Calu3 (cell line): ENCODE measurements around the gene OTOG. TPM values are rescaled to one million over a fixed set of nuclear protein-coding genes. Genes with fewer than 3 reads are reported as not detected.

Experiments
- BruUV-seq: library from RNA; stranded (reverse); fragments of 400-500 nt; replicated peaks from 2 replicates; lab custom pipeline; 2021; lab: Mats Ljungman, UMichigan
- CTCF ChIA-PET: fragments of 300-600 bp; sonication (Branson Sonifier 250); formaldehyde crosslinking; loops from one replicate; lab custom pipeline; 2022; ENCODE audit warnings: antibody characterized with exemption; lab: Charles Lee
- DNase-seq: peaks from one replicate; pipeline ENCODE4 v3.0.0; 2022
- H3K27ac Mint-ChIP-seq: one replicate; pipeline ENCODE4 v1.8.0; 2022; ENCODE audit warnings: mixed read lengths; ENCODE audit not compliant: unreplicated experiment
- H3K27me3 Mint-ChIP-seq: one replicate; pipeline ENCODE4 v1.8.0; 2022; ENCODE audit warnings: mixed read lengths; ENCODE audit not compliant: unreplicated experiment
- H3K36me3 Mint-ChIP-seq: one replicate; pipeline ENCODE4 v1.8.0; 2022; ENCODE audit warnings: mild to moderate bottlenecking, moderate library complexity, mixed read lengths; ENCODE audit not compliant: insufficient read depth, unreplicated experiment
- H3K4me1 Mint-ChIP-seq: one replicate; pipeline ENCODE4 v1.8.0; 2022; ENCODE audit warnings: mild to moderate bottlenecking, low read depth, mixed read lengths; ENCODE audit not compliant: unreplicated experiment
- H3K4me3 Mint-ChIP-seq: one replicate; pipeline ENCODE4 v1.8.0; 2022; ENCODE audit warnings: mild to moderate bottlenecking, low read depth, moderate library complexity, mixed read lengths; ENCODE audit not compliant: unreplicated experiment
- H3K9me3 Mint-ChIP-seq: one replicate; pipeline ENCODE4 v1.8.0; 2022; ENCODE audit warnings: low read depth, mixed read lengths; ENCODE audit not compliant: unreplicated experiment
- intact Hi-C: fragments of 100-400 bp; cut with micrococcal nuclease; formaldehyde crosslinking; loops from one replicate; pipeline ENCODE4 v1.10.0; 2022; ENCODE audit not compliant: unreplicated experiment
- total RNA-seq: library from RNA; stranded (reverse); gene quantifications from 2 replicates; pipeline ENCODE4 v1.2.3, GENCODE V29; 2022
- TF ChIP-seq, protein P1 (sequence below): fragments of 200-600 bp; IDR thresholded peaks from one replicate; pipeline ENCODE4 v1.8.0; 2022; ENCODE audit warnings: antibody characterized with exemption; ENCODE audit not compliant: unreplicated experiment

Gene OTOG
- total RNA-seq, 1 experiment from 2014 or later: not detected

DNA sequence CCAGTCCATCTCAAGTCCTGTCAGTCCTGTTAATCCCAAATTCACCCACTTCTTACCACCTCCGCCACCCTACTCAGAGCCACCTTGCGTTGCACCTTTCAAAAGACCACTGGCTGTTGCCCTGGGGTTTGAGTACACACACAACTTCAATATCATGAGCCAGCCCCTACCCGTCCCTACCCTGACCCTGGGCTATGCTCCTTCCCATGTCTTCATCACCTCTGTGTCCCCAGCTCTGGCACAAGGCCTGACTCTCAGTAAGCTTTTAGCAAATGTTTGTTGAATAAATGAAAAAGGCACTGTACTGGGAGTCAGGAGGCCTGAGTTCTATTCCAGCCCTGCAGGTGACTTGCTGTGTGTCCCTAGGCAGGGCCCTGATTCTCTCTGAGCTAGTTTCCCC, 26.5 kb downstream of the OTOG start:
- TF ChIP-seq, protein P1, sequence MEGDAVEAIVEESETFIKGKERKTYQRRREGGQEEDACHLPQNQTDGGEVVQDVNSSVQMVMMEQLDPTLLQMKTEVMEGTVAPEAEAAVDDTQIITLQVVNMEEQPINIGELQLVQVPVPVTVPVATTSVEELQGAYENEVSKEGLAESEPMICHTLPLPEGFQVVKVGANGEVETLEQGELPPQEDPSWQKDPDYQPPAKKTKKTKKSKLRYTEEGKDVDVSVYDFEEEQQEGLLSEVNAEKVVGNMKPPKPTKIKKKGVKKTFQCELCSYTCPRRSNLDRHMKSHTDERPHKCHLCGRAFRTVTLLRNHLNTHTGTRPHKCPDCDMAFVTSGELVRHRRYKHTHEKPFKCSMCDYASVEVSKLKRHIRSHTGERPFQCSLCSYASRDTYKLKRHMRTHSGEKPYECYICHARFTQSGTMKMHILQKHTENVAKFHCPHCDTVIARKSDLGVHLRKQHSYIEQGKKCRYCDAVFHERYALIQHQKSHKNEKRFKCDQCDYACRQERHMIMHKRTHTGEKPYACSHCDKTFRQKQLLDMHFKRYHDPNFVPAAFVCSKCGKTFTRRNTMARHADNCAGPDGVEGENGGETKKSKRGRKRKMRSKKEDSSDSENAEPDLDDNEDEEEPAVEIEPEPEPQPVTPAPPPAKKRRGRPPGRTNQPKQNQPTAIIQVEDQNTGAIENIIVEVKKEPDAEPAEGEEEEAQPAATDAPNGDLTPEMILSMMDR: no peak
- Mint-ChIP-seq H3K4me1 (no peaks in the 10 kb centered on the region), H3K9me3 (no peaks in the 10 kb centered on the region), H3K27me3 (peaks cover 75% of the 10 kb centered on the region), H3K4me3 (no peak overlapping the region), H3K27ac (no peak overlapping the region), H3K36me3 (no peaks in the 10 kb centered on the region)
- intact Hi-C loops: no loop called here
- no TSS peak for BruUV-seq
- CTCF ChIA-PET: no interaction called here
- DNase-seq: no peak

DNA sequence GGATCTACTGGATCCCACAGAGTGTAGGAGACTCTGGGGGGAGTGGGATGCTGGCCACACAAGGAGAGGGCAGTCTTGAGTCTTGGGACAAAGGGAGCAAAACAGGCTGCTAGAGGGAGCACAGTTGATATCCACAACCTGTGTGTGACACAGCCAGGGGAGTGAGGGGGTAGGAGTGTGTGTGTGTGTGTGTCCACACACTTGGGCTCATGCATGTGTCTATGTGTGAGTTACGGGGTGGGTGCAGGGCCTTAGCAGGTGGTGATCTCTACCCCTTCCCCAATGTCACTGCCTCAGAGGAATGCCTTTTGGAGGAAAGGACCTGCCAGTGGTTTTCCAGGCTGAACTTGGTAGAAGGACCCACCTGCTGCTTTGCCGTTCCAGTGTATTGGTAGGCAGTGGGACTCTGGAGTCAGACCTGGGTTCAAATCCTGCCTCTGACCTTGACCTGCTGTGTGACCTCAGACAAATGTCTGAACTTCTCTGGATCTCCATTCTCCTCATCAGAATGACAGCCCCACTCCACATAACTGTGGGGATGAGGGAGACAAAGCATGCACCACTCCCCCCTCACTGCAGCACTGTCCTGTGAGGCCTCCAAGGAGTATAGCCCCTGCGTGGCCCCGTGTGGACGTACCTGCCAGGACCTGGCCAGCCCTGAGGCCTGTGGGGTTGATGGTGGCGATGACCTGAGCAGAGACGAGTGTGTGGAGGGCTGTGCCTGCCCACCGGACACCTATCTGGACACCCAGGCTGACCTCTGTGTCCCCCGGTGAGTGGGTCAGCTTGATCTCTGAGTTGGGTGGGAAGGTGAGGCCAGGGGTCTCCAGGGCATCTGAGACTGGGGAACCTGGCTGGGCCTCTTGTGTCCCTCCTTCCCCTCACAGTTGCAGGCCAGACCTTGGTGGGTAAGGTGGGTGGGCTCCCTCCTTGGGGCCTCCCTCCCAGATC, 27.4 kb downstream of the OTOG start:
- Mint-ChIP-seq H3K27ac (no peak overlapping the region), H3K27me3 (peaks cover 72% of the 10 kb centered on the region), H3K9me3 (no peaks in the 10 kb centered on the region), H3K4me1 (no peaks in the 10 kb centered on the region), H3K36me3 (no peaks in the 10 kb centered on the region), H3K4me3 (no peak overlapping the region)
- TF ChIP-seq, protein P1: no peak
- DNase-seq: no peak
- intact Hi-C loops: no loop called here
- BruUV-seq: no TSS peak
- CTCF ChIA-PET: no interaction called here

DNA sequence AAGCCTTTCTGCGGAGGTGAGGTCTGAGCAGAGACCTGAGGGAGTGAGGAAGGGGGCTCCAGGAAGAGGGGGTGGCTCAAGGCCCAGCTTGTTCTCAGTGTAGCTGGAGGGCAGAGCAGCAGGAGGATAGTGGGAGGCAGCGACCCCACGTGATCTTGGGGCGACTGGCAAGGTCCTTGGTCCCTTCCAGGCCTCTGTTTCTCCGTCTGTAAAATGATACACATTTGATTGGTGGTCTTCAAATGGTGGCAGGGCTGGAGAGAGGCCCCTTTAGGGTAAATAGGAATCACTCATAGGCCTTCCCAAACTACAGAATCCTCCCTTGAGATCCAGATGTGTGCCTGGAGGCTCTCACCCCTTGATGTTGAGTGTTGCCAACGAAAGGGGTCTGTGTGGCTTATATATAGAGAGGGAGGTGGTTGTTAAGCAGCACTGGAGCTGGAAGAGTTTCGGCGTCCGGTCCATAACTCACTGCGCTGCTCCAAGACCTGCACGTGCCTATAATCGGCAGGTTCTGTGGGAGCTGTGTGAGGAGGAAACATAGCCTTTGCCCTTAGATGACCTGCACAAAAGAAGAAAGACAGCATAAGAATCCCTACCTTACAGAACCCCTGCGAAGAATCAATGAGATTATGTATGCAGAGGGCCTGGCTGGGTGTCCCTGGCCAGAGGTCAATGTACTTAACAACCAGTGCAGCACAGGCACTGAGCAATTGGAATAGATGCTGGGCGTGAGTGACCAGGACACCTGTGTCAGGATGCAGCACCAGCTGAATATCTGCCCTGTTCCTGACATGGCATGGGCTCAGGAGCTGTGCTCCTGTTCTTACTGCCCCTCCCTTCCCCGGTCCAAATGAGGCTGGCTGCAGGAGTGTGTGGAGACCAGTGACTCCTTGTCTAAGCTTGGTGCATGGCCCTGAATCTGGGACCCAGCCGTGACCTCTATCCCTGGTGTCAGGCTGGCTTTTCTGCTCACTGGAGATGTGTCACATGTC, 28.7 kb downstream of the OTOG start:
- intact Hi-C loops: no loop called here
- TF ChIP-seq, protein P1: no peak
- DNase-seq: no peak
- no peaks in the 10 kb centered on the region for H3K36me3 Mint-ChIP-seq
- CTCF ChIA-PET: no interaction called here
- no peak overlapping the region for H3K27ac Mint-ChIP-seq
- H3K9me3 Mint-ChIP-seq: no peaks in the 10 kb centered on the region
- peaks cover 70% of the 10 kb centered on the region for H3K27me3 Mint-ChIP-seq
- H3K4me1 Mint-ChIP-seq: no peaks in the 10 kb centered on the region
- no peak overlapping the region for H3K4me3 Mint-ChIP-seq
- BruUV-seq: no TSS peak

DNA sequence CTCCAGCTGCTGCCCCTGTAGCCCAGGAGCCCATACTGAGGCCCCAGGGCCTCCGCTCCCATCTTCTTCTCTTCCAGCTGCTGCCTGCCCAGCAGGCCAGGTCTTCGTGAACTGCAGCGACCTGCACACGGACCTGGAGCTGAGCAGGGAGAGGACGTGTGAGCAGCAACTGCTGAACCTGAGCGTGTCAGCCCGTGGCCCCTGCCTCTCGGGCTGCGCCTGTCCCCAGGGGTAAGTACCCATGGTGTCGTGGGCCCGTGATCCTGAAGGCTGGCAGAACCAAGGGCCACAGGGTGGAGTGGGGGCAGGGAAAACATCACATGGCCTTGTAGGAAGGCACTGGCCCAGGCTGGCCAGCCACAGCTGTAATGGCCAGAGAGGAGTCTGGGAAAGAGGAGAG, 31.2 kb downstream of the OTOG start:
- no peaks in the 10 kb centered on the region for H3K4me1 Mint-ChIP-seq
- H3K27me3 Mint-ChIP-seq: peaks cover 52% of the 10 kb centered on the region
- intact Hi-C loops: no loop called here
- H3K9me3 Mint-ChIP-seq: no peaks in the 10 kb centered on the region
- no peaks in the 10 kb centered on the region for H3K36me3 Mint-ChIP-seq
- BruUV-seq: no TSS peak
- no peak for DNase-seq
- CTCF ChIA-PET: no interaction called here
- TF ChIP-seq, protein P1: no peak
- no peak overlapping the region for H3K4me3 Mint-ChIP-seq
- H3K27ac Mint-ChIP-seq: no peak overlapping the region
